Nephron progenitor cell (in vitro differentiated cells): ENCODE results near the gene C4orf54.

Experiments
- DNase-seq: peaks from one replicate; pipeline ENCODE4 v3.0.0; 2021
- H3K27ac Mint-ChIP-seq: 2 replicates; pipeline ENCODE4 v1.8.0; 2021; ENCODE audit warnings: mild to moderate bottlenecking, moderate library complexity, mixed read lengths
- H3K27me3 Mint-ChIP-seq: 2 replicates; pipeline ENCODE4 v1.8.0; 2021; ENCODE audit warnings: mild to moderate bottlenecking, low read depth, mixed read lengths; ENCODE audit not compliant: poor library complexity
- H3K36me3 Mint-ChIP-seq: 2 replicates; pipeline ENCODE4 v1.8.0; 2021; ENCODE audit warnings: low read depth, mixed read lengths
- H3K4me1 Mint-ChIP-seq: 2 replicates; pipeline ENCODE4 v1.8.0; 2021; ENCODE audit warnings: mixed read lengths
- H3K4me3 Mint-ChIP-seq: 2 replicates; pipeline ENCODE4 v1.8.0; 2021; ENCODE audit warnings: mild to moderate bottlenecking, moderate library complexity, mixed read lengths
- H3K9me3 Mint-ChIP-seq: 2 replicates; pipeline ENCODE4 v1.8.0; 2021; ENCODE audit warnings: mild to moderate bottlenecking, moderate library complexity, mixed read lengths
- CTCF ChIP-seq: fragments of 200-600 bp; sonication (generic); IDR thresholded peaks from 2 replicates; pipeline ENCODE4 v1.5.0; 2021; ENCODE audit warnings: antibody characterized with exemption

C4orf54 gene

GRCh38 chr4:99658666-99659065, 1.0 kb upstream of the C4orf54 start:
- peaks cover 4% of the 10 kb centered on the region for H3K27me3 Mint-ChIP-seq
- H3K4me3 Mint-ChIP-seq, result no peak overlapping the region
- H3K4me1 Mint-ChIP-seq, result peaks cover 42% of the 10 kb centered on the region
- H3K36me3 Mint-ChIP-seq, result no peaks in the 10 kb centered on the region
- peaks cover 4% of the 10 kb centered on the region for H3K9me3 Mint-ChIP-seq
- no peak for TF ChIP-seq CTCF
- H3K27ac Mint-ChIP-seq, result no peak overlapping the region
- no peak for DNase-seq

GRCh38 chr4:99655308-99656081, 2.1 kb downstream of the C4orf54 start:
- no peaks in the 10 kb centered on the region for H3K36me3 Mint-ChIP-seq
- peaks cover 47% of the 10 kb centered on the region for H3K4me1 Mint-ChIP-seq
- TF ChIP-seq CTCF, result no peak
- no peak for DNase-seq
- H3K4me3 Mint-ChIP-seq, result no peak overlapping the region
- no peak overlapping the region for H3K27ac Mint-ChIP-seq
- H3K9me3 Mint-ChIP-seq, result peaks cover 11% of the 10 kb centered on the region
- H3K27me3 Mint-ChIP-seq, result peaks cover 4% of the 10 kb centered on the region

GRCh38 chr4:99654361-99654761, 3.3 kb downstream of the C4orf54 start:
- no peak for DNase-seq

GRCh38 chr4:99653916-99654315, 3.7 kb downstream of the C4orf54 start:
- DNase-seq, result no peak

More at GRCh38 chr4:99654361-99654761, 3.3 kb downstream of the C4orf54 start:
- Mint-ChIP-seq H3K9me3 (peaks cover 11% of the 10 kb centered on the region), H3K27ac (peak overlapping the region; percentile 20), H3K27me3 (peaks cover 4% of the 10 kb centered on the region), H3K4me1 (peaks cover 49% of the 10 kb centered on the region), H3K36me3 (no peaks in the 10 kb centered on the region), H3K4me3 (no peak overlapping the region)
- TF ChIP-seq CTCF, result no peak

GRCh38 chr4:99652596-99653436, 4.8 kb downstream of the C4orf54 start:
- H3K27ac Mint-ChIP-seq, result no peak overlapping the region
- H3K27me3 Mint-ChIP-seq, result no peaks in the 10 kb centered on the region
- H3K4me1 Mint-ChIP-seq, result peaks cover 51% of the 10 kb centered on the region
- DNase-seq, result peak; percentile 39
- no peak overlapping the region for H3K4me3 Mint-ChIP-seq
- no peaks in the 10 kb centered on the region for H3K36me3 Mint-ChIP-seq
- TF ChIP-seq CTCF, result no peak
- H3K9me3 Mint-ChIP-seq, result peaks cover 11% of the 10 kb centered on the region

More at GRCh38 chr4:99653916-99654315, 3.7 kb downstream of the C4orf54 start:
- Mint-ChIP-seq H3K27me3 (peaks cover 4% of the 10 kb centered on the region), H3K27ac (no peak overlapping the region), H3K4me1 (peaks cover 49% of the 10 kb centered on the region), H3K9me3 (peaks cover 11% of the 10 kb centered on the region), H3K36me3 (no peaks in the 10 kb centered on the region), H3K4me3 (no peak overlapping the region)
- TF ChIP-seq CTCF, result no peak
